HEK293 (cell line): ENCODE data around the gene NOX3.
"Not testable (repeated sequence)": the region's sequence is repeated elsewhere in the genome, so short reads cannot be mapped to it uniquely, and the experiment has no call there.

Experiments used
- CTCF ChIA-PET: fragments of 350-600 bp; formaldehyde crosslinking; extraction: SDS; loops from one replicate; lab custom pipeline; 2021; ENCODE audit warnings: antibody characterized with exemption; lab: Yijun Ruan, JAX
- POLR2A ChIA-PET: fragments of 300-600 bp; formaldehyde crosslinking; extraction: SDS; loops from one replicate; lab custom pipeline; 2020; ENCODE audit warnings: antibody characterized with exemption, inconsistent platforms; lab: Yijun Ruan, JAX
- H3K27ac ChIP-seq: fragments of 200-500 bp; sonication (Bioruptor generic); 2 replicates; pipeline ENCODE4 v1.5.1; 2014; ENCODE audit warnings: low read depth, low read length, control low read depth, inconsistent platforms; ENCODE audit errors: extremely low read depth
- H3K36me3 ChIP-seq, 2 experiments: fragments of 200-500 bp in 1 of 2; sonication (Bioruptor generic) in 1 of 2; 1 replicate in 1 of 2; 2 replicates in 1 of 2; pipeline ENCODE4 v1.5.1; 2014 to 2017; ENCODE audit warnings: inconsistent platforms in 2 of 2, low read length in 2 of 2; ENCODE audit not compliant: control insufficient read depth in 2 of 2, insufficient read depth in 1 of 2
- H3K4me1 ChIP-seq: fragments of 200-500 bp; sonication (Bioruptor generic); 2 replicates; pipeline ENCODE4 v1.5.1; 2014; ENCODE audit warnings: mild to moderate bottlenecking, low read length, inconsistent platforms; ENCODE audit not compliant: control insufficient read depth, insufficient read depth
- H3K4me3 ChIP-seq: 2 replicates; pipeline ENCODE4 v1.5.1; 2011; ENCODE audit warnings: low read depth, mild to moderate bottlenecking, control low read depth, low read length, moderate library complexity
- H3K9me3 ChIP-seq: fragments of 200-500 bp; sonication (Bioruptor generic); 2 replicates; pipeline ENCODE4 v1.5.1; 2014; ENCODE audit warnings: low read depth, low read length, inconsistent platforms; ENCODE audit not compliant: control insufficient read depth, insufficient read depth
- AEBP2 ChIP-seq: fragments of 450-650 bp; formaldehyde crosslinking; IDR thresholded peaks from 2 replicates; pipeline ENCODE4 v1.5.1; 2016; ENCODE audit warnings: missing biosample characterization, missing genetic modification characterization, borderline replicate concordance
- MEIS1 ChIP-seq: sonication (generic); formaldehyde crosslinking; IDR thresholded peaks from 2 replicates; pipeline ENCODE4 v1.8.1; 2022; ENCODE audit warnings: missing genetic modification reagents, mild to moderate bottlenecking, borderline replicate concordance
- SALL2 ChIP-seq: fragments of 450-650 bp; formaldehyde crosslinking; IDR thresholded peaks from 2 replicates; pipeline ENCODE4 v1.5.0; 2017; ENCODE audit warnings: missing biosample characterization, mild to moderate bottlenecking, missing genetic modification characterization, borderline replicate concordance
- SP2 ChIP-seq: fragments of 450-650 bp; formaldehyde crosslinking; IDR thresholded peaks from 2 replicates; pipeline ENCODE4 v1.5.1; 2016; ENCODE audit warnings: missing biosample characterization, missing genetic modification characterization
- SP7 ChIP-seq: fragments of 450-650 bp; formaldehyde crosslinking; IDR thresholded peaks from 2 replicates; pipeline ENCODE4 v1.5.1; 2016; ENCODE audit warnings: missing biosample characterization, missing genetic modification characterization
- ZBTB26 ChIP-seq: fragments of 450-650 bp; formaldehyde crosslinking; optimal IDR thresholded peaks from 2 replicates; pipeline ENCODE3; 2016; ENCODE audit warnings: missing biosample characterization, mild to moderate bottlenecking, missing genetic modification characterization
- ZFP69B ChIP-seq: fragments of 450-650 bp; formaldehyde crosslinking; IDR thresholded peaks from 2 replicates; pipeline ENCODE4 v1.5.1; 2016; ENCODE audit warnings: missing biosample characterization, missing genetic modification characterization
- ZNF133 ChIP-seq: fragments of 450-650 bp; formaldehyde crosslinking; IDR thresholded peaks from 2 replicates; pipeline ENCODE4 v1.5.1; 2016; ENCODE audit warnings: missing biosample characterization, missing genetic modification characterization
- ZNF175 ChIP-seq: fragments of 450-650 bp; formaldehyde crosslinking; IDR thresholded peaks from 2 replicates; pipeline ENCODE4 v1.5.1; 2016; ENCODE audit warnings: missing biosample characterization, missing genetic modification characterization
- ZNF184 ChIP-seq: fragments of 450-650 bp; IDR thresholded peaks from 2 replicates; pipeline ENCODE4 v1.5.1; 2018; ENCODE audit warnings: missing biosample characterization, mild to moderate bottlenecking, missing genetic modification characterization
- ZNF2 ChIP-seq: fragments of 450-650 bp; formaldehyde crosslinking; IDR thresholded peaks from 2 replicates; pipeline ENCODE4 v1.5.1; 2016; ENCODE audit warnings: missing biosample characterization, missing genetic modification characterization
- ZNF202 ChIP-seq: fragments of 450-650 bp; formaldehyde crosslinking; IDR thresholded peaks from 2 replicates; pipeline ENCODE4 v1.5.1; 2016; ENCODE audit warnings: missing biosample characterization, missing genetic modification characterization, borderline replicate concordance
- ZNF266 ChIP-seq: fragments of 450-650 bp; formaldehyde crosslinking; IDR thresholded peaks from 2 replicates; pipeline ENCODE4 v1.5.1; 2016; ENCODE audit warnings: missing biosample characterization, missing genetic modification characterization, low read depth
- ZNF354C ChIP-seq: fragments of 450-650 bp; formaldehyde crosslinking; IDR thresholded peaks from 2 replicates; pipeline ENCODE4 v1.5.1; 2016; ENCODE audit warnings: missing biosample characterization, missing genetic modification characterization, low read depth, borderline replicate concordance
- ZNF362 ChIP-seq: fragments of 450-650 bp; formaldehyde crosslinking; IDR thresholded peaks from 2 replicates; pipeline ENCODE4 v1.5.1; 2016; ENCODE audit warnings: missing biosample characterization, missing genetic modification characterization
- ZNF391 ChIP-seq: fragments of 450-650 bp; formaldehyde crosslinking; IDR thresholded peaks from 2 replicates; pipeline ENCODE4 v1.5.1; 2016; ENCODE audit warnings: low read depth, missing biosample characterization, missing genetic modification characterization, borderline replicate concordance
- ZNF560 ChIP-seq: fragments of 450-650 bp; formaldehyde crosslinking; IDR thresholded peaks from 2 replicates; pipeline ENCODE4 v1.5.1; 2017; ENCODE audit warnings: missing biosample characterization, missing genetic modification characterization, borderline replicate concordance
- ZNF600 ChIP-seq: fragments of 450-650 bp; formaldehyde crosslinking; IDR thresholded peaks from 2 replicates; pipeline ENCODE4 v1.5.1; 2016; ENCODE audit warnings: missing biosample characterization, missing genetic modification characterization
- ZNF645 ChIP-seq: fragments of 450-650 bp; formaldehyde crosslinking; IDR thresholded peaks from 2 replicates; pipeline ENCODE4; 2016; ENCODE audit warnings: missing biosample characterization, missing genetic modification characterization
- ZNF701 ChIP-seq: fragments of 450-650 bp; formaldehyde crosslinking; IDR thresholded peaks from 2 replicates; pipeline ENCODE4 v1.5.1; 2016; ENCODE audit warnings: missing biosample characterization, missing genetic modification characterization
- ZXDB ChIP-seq: fragments of 450-650 bp; formaldehyde crosslinking; IDR thresholded peaks from 2 replicates; pipeline ENCODE4 v1.5.1; 2016; ENCODE audit warnings: missing biosample characterization, missing genetic modification characterization

Gene NOX3

GRCh38 chr6:155473741-155474140, 18.1 kb upstream of the NOX3 start (continued):
- no peak for TF ChIP-seq AEBP2 (tag by site-specific recombination)
- no peak for TF ChIP-seq MEIS1
- TF ChIP-seq SP7: no peak
- no peak for TF ChIP-seq ZXDB (tag by site-specific recombination)
- TF ChIP-seq, all 188 proteins: peak for 0

GRCh38 chr6:155472886-155473285, 17.2 kb upstream of the NOX3 start:
- H3K36me3 ChIP-seq: no peaks in the 10 kb centered on the region
- no peak overlapping the region for H3K4me3 ChIP-seq
- H3K27ac ChIP-seq: no peak overlapping the region
- H3K9me3 ChIP-seq: no peaks in the 10 kb centered on the region
- H3K4me1 ChIP-seq: no peaks in the 10 kb centered on the region
- ChIA-PET POLR2A (no interaction called here), CTCF (no interaction called here)
- TF ChIP-seq ZNF362 (tag by site-specific recombination) (no peak), ZFP69B (tag by site-specific recombination) (no peak), SP2 (tag by site-specific recombination) (no peak), ZNF266 (no peak), ZNF354C (tag by site-specific recombination) (no peak), ZNF560 (no peak), ZNF184 (tag by site-specific recombination) (no peak), ZNF133 (tag by site-specific recombination) (no peak)

- POLR2A ChIA-PET, H3K4me3 ChIP-seq, H3K27ac ChIP-seq, H3K9me3 ChIP-seq, CTCF ChIA-PET, H3K36me3 ChIP-seq, H3K4me1 ChIP-seq: not testable (repeated sequence)
These were observed 15.5 kb upstream of the NOX3 start for GRCh38 chr6:155470979-155471616.

- POLR2A ChIA-PET, H3K9me3 ChIP-seq, H3K36me3 ChIP-seq, H3K27ac ChIP-seq, H3K4me3 ChIP-seq, CTCF ChIA-PET, H3K4me1 ChIP-seq: not testable (repeated sequence)
These were observed 12.9 kb upstream of the NOX3 start for GRCh38 chr6:155468543-155468942.

- no peaks in the 10 kb centered on the region for H3K9me3 ChIP-seq
- TF ChIP-seq ZFP69B (tag by site-specific recombination) (no peak), ZNF2 (tag by site-specific recombination) (no peak), ZNF202 (tag by site-specific recombination) (no peak), ZNF391 (no peak), SALL2 (tag by site-specific recombination) (no peak), ZBTB26 (tag by site-specific recombination) (no peak), ZNF645 (no peak), ZNF175 (tag by site-specific recombination) (no peak), ZNF600 (tag by site-specific recombination) (no peak), ZNF701 (no peak)
- H3K4me1 ChIP-seq: no peaks in the 10 kb centered on the region
- ChIA-PET CTCF (no interaction called here), POLR2A (no interaction called here)
- H3K27ac ChIP-seq: no peak overlapping the region
- H3K36me3 ChIP-seq: no peaks in the 10 kb centered on the region
- no peak overlapping the region for H3K4me3 ChIP-seq
These were observed 10.9 kb upstream of the NOX3 start for GRCh38 chr6:155466539-155466938.
